Measurements from ENCODE around the gene SIPA1.

SIPA1 gene

DNA sequence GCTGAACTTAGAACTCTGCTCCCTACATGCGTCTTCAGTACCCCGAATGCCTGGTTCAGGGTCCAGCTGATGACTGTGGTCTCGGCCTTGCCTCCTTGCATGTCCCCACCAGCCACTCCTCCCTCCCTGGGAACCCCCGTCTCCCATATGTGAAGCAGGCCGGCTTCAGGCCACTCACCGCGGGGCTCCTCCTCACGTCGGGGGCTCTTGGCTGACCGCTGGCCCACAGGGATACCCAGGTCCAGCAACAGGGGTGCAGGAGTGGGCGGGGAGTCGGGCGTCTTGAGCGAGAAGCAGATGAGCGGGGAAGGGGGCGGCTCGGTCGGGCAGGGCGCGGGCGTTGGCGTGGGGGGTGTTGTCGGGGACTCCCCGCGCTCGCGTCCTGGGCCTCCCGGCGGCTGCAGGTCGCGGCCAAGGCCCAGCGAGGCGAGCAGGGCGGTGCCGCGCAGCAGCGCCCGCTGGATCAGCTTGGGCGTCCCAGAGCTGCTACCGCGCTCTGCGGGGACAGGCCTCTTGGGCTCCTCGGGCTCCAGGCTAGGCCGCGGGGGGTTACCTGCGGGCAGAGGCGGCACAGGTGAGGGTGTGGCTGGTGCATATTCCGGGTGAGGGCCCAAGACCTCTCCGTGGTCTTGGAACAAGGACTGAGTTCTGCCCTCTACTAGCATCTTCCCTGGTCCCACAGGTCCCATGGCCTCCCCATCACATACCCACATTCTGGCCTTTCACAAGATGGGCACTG, 38.5 kb upstream of the SIPA1 start:
- no peaks in the 10 kb centered on the region for H3K9me3 Mint-ChIP-seq
- H3K4me3 Mint-ChIP-seq, result no peak overlapping the region
- peak overlapping the region; percentile 39 for H3K27ac Mint-ChIP-seq
- no peak for DNase-seq
- no peaks in the 10 kb centered on the region for H3K27me3 Mint-ChIP-seq
- no peak for ATAC-seq (replicated peaks)
- peaks cover 14 to 36% of the 10 kb centered on the region in 2 donors for H3K4me1 Mint-ChIP-seq
- peaks cover 37 to 46% of the 10 kb centered on the region in 2 donors for H3K36me3 Mint-ChIP-seq

DNA sequence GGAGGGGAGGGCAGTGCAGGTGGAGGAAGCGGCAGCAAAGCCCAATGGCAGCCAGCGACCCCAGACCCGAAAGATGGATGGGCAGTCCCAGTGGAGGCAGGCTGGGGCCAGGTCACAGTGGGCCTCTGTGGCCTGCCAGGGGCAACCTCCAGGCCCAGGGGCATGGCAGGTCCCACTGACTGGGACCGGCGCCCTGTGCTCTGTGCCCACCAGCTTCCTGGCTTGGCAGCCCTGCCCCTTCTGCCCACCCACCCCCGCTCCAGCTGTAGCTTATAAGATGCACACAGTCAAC, 38.0 kb upstream of the SIPA1 start:
- ATAC-seq (replicated peaks), result no peak
- Mint-ChIP-seq H3K27me3 (no peaks in the 10 kb centered on the region), H3K4me3 (no peak overlapping the region), H3K9me3 (no peaks in the 10 kb centered on the region), H3K27ac (no peak overlapping the region), H3K36me3 (peaks cover 39 to 50% of the 10 kb centered on the region in 2 donors), H3K4me1 (peaks cover 14 to 35% of the 10 kb centered on the region in 2 donors)
- DNase-seq, result no peak

DNA sequence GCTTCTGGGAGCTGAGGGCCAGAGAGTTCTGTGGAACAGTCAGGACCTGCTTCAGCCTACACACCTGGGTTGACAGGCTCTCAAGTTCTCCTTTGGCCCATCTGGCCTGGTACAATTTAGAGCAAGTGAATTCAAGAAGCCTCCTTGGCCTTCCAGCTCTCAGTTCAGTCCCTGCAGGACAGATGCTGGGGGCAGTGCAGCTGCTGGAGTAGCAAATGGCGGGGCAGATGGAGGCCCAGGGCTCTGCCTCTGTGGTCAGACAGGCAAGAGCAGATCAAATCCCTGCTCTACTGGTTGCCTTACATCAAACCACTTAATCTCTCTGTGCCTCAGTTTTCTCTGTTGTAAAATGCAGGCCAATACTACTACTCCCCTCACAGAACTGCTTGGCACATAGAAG, 33.6 kb upstream of the SIPA1 start:
- H3K4me3 Mint-ChIP-seq, result no peak overlapping the region
- no peaks in the 10 kb centered on the region for H3K27me3 Mint-ChIP-seq
- H3K36me3 Mint-ChIP-seq, result peaks cover 40 to 52% of the 10 kb centered on the region in 2 donors
- no peak for DNase-seq
- ATAC-seq (replicated peaks), result no peak
- peaks cover 15 to 26% of the 10 kb centered on the region in 2 donors for H3K4me1 Mint-ChIP-seq
- peak overlapping the region; percentile 42 for H3K27ac Mint-ChIP-seq
- no peaks in the 10 kb centered on the region for H3K9me3 Mint-ChIP-seq

DNA sequence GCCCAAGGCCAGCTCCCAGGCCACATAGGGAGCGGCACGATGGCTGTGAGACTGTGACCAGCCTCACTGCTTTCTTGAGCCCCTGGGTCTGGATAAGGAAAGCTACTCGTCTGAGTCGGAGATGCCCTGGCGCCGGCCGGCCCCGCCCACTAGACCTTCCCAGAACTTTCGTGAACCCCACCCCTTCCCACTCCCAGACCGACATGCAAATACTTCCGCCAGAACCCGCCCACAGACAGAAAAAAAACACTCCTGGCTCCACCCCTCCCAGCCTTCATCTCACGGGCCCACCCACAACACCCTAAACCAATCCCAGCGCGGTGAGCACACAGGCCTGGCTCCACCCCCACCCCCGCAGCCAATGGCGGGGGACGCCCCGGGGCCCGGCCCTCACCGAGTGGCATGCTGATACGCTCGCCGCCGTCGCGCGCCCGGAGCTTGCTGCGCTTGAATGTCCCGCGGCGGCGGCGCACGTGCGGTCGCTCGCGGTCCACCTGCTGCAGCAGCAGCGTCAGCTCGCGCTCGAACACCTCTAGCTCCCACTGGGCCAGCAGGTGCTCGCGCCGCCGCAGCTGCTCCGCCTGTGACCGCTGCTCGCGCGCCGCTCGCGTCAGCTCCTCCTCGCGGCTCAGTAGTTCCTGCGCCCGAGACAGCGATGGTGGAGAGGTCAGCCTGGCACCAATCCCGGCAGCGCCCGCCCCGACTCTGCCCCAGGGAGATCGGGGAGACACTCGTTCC, 30.9 kb upstream of the SIPA1 start:
- ATAC-seq (replicated peaks) (peak in 1 of 2 donors; percentile 46), DNase-seq (no peak)
- no peaks in the 10 kb centered on the region for H3K9me3 Mint-ChIP-seq
- no peaks in the 10 kb centered on the region for H3K27me3 Mint-ChIP-seq
- peaks cover 36 to 48% of the 10 kb centered on the region in 2 donors for H3K4me1 Mint-ChIP-seq
- H3K36me3 Mint-ChIP-seq, result peaks cover 53 to 72% of the 10 kb centered on the region in 2 donors
- H3K27ac Mint-ChIP-seq, result no peak overlapping the region
- no peak overlapping the region for H3K4me3 Mint-ChIP-seq

DNA sequence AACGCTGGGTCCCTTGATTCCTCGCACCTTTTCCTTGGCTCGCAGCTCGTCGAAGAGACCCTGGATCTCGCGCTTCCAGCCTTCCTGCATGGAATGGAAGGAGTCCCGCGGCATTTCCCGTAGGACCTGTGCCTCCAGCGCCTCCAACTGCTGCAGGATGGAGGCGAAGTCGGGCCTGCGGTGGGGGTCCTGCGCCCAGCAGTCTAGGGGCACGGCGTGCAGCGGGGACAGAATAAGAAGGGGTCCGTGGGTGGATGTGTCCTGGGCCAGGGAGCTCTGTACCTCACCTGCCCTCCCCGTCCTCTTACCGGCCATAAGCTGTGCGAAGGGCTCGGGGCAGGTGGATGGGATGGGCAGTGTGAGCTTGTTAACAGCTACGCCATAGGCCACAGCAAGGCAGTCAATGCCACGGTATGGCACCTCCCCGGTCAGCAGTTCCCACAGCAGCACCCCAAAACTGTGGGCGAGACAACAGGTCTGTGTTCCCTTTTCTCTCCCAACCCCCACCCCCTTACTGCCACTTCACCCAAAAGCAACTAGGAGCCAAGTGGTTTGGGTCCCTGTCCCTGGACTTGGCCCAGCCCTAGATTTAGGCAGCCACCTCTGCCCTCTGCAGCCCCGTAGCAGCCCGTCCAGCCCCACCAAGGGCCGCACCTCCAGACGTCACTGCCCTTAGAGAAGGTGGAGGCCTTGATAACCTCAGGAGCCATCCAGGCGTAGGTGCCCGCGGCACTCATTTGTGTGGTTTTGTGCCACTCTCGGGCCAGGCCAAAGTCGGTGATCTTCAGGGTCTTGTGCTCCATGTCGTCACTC, 30.1 kb upstream of the SIPA1 start:
- no peaks in the 10 kb centered on the region for H3K9me3 Mint-ChIP-seq
- peaks cover 43 to 52% of the 10 kb centered on the region in 2 donors for H3K4me1 Mint-ChIP-seq
- DNase-seq, result no peak
- no peak for ATAC-seq (replicated peaks)
- no peak overlapping the region for H3K4me3 Mint-ChIP-seq
- peaks cover 53 to 72% of the 10 kb centered on the region in 2 donors for H3K36me3 Mint-ChIP-seq
- H3K27me3 Mint-ChIP-seq, result no peaks in the 10 kb centered on the region
- H3K27ac Mint-ChIP-seq, result peak overlapping the region; percentile 20

DNA sequence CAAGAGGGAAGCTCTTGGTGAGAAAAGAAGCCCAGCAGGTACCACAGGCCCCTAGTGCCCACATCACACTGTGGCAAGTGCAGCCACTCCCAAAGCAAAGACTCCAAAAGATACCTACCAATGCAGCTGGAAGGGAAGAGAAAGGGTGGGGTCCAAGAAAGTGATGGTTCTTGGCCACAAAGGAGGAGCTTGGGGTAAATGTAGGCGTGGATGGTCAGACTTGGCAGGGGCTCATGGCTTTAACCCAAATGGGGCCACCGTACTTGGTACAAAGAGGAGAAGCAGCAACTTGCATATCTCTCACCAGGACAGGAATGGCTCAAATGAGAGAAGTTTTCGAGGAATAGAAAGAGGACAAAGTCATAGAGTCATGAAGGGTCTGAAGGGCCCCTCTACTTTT, 28.7 kb upstream of the SIPA1 start:
- no peaks in the 10 kb centered on the region for H3K27me3 Mint-ChIP-seq
- H3K9me3 Mint-ChIP-seq, result no peaks in the 10 kb centered on the region
- H3K4me1 Mint-ChIP-seq, result peaks cover 41 to 48% of the 10 kb centered on the region in 2 donors
- DNase-seq (no peak), ATAC-seq (replicated peaks) (no peak)
- H3K27ac Mint-ChIP-seq, result peak overlapping the region; percentile 9
- peaks cover 42 to 73% of the 10 kb centered on the region in 2 donors for H3K36me3 Mint-ChIP-seq
- no peak overlapping the region for H3K4me3 Mint-ChIP-seq

DNA sequence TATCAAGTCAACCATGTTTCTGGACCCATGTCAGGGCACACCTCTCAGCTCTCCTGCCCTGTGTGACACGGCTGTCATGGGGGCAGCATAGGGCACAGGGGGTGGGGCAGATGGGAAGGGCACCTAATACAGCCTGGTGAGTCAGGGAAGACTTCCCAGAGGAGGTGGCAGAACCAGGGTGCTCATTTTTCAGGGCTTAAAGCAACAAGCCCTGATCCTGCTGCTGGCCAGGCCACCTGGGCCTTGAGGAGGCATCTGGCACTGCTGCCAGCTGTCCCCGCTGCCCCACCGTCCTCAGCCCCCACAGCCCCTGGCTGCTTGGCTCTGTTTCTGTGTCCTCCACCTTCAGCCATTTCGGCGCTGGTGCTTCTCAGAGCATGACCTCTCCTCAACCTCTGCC, 28.2 kb upstream of the SIPA1 start:
- peaks cover 41 to 71% of the 10 kb centered on the region in 2 donors for H3K36me3 Mint-ChIP-seq
- no peak overlapping the region for H3K4me3 Mint-ChIP-seq
- no peaks in the 10 kb centered on the region for H3K27me3 Mint-ChIP-seq
- H3K27ac Mint-ChIP-seq, result peak overlapping the region; percentile 94
- no peaks in the 10 kb centered on the region for H3K9me3 Mint-ChIP-seq
- H3K4me1 Mint-ChIP-seq, result peaks cover 41 to 48% of the 10 kb centered on the region in 2 donors
- ATAC-seq (replicated peaks), result no peak
- DNase-seq, result no peak

DNA sequence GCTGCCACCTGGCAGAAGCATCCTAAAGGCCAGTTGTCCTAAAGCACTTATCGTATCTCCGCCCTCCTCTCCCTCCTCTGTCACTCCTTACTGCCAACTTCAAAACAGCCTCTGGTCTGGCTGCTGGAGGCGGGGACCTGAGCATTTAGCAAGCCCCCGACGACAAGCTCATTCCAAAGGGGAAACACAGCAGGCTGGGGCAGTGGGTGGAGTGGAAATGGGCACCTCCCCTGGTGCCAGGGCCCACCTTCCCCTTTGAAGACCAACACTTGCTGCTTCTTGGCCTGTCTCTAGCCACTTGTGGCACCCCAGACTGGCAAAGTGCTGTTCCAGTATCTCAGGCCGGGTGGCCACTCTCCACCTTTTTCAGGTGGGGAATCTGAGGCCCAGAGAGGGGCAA, 27.5 kb upstream of the SIPA1 start:
- Mint-ChIP-seq H3K4me1 (peaks cover 41 to 48% of the 10 kb centered on the region in 2 donors), H3K9me3 (no peaks in the 10 kb centered on the region), H3K27ac (peak overlapping the region; percentile 94), H3K27me3 (no peaks in the 10 kb centered on the region), H3K36me3 (peaks cover 38 to 63% of the 10 kb centered on the region in 2 donors), H3K4me3 (peak overlapping the region in 1 of 2 donors; percentile 80)
- no peak for ATAC-seq (replicated peaks)
- DNase-seq, result no peak

DNA sequence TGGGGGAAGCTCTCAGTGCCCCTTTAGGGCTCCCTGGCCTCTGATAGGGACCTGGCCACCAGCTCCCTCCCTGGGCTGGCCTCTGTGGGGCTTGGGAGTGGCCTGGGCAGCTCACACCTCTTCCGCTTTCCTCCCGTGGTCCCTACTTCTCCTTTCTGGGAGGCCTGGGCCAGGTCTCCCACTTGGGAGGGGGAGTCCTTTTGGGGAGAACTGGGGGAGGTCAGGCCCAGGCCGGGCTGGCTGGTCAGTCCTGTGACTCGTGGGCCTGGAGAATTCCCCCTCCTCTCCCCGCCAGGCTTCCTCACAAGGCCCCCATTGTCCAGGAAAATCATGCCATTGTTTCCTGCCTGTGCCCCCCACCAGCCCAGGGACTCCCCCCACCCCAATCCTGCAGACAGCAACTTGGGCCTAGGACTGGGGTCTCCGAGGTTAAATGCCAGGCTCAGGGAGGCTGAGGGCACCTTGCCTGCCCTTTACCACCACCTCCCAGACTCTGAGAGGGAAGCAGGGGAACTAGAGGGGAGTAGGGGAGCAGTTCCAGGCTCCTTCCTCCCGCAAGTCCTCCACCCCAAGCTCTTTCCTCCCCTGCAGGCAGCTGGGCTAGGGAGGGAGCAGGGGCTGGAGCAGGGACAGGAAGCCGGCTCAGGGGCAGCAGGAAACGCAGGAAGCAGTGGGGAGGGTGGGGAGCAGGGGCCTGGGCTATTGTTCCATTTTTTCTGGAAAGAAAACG, 26.7 kb upstream of the SIPA1 start:
- Mint-ChIP-seq H3K4me1 (peaks cover 39 to 49% of the 10 kb centered on the region in 2 donors), H3K27me3 (no peaks in the 10 kb centered on the region), H3K4me3 (peak overlapping the region; percentile 80 to 90), H3K9me3 (no peaks in the 10 kb centered on the region), H3K36me3 (peaks cover 35 to 59% of the 10 kb centered on the region in 2 donors), H3K27ac (peak overlapping the region; percentile 94)
- DNase-seq, result no peak
- no peak for ATAC-seq (replicated peaks)

DNA sequence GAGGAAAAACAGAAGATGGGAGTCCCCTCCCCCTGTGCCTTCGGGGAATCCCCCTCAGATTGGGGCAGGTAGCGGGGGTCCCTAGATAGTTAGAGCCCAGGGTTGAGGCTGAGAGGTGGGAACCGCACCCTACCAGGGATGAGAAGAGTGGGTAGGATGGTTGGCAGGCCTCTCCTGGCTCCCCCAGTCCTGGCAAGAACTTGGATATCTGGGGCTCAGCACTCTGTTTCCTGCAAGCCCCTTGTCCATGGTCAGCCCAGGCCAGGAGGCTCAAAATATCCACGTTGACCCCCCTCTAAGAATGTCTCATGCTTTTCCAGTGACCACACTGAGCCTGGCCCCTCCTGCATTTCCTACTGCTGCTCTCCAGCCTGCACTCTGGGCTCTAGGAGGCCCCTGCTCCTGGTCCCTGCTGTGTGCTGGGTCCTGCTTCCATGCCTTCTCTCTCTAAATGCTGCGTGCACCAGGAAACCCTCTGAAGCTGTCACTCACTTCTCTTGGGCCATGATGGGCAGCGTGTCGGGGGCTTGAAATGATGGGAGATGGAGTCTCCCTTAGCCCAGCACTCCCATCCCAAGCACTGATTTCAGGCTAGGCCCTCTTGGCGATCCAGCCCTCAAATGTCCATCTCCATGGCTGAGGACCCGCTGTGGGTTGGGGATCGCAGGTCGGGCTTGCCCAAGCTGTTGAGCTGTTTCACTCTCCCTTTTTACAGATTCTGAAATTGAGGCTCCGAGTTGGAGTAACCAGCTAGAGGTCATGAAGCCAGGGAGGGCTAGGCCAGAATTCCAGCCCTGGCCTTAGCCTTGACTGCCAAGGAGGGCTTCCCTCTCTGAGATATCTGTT, 25.9 kb upstream of the SIPA1 start:
- ATAC-seq (replicated peaks) (no peak), DNase-seq (no peak)
- Mint-ChIP-seq H3K36me3 (peaks cover 37 to 59% of the 10 kb centered on the region in 2 donors), H3K27me3 (no peaks in the 10 kb centered on the region), H3K9me3 (no peaks in the 10 kb centered on the region), H3K4me3 (peak overlapping the region; percentile 85 to 90), H3K27ac (peak overlapping the region; percentile 93), H3K4me1 (peaks cover 42 to 57% of the 10 kb centered on the region in 2 donors)

DNA sequence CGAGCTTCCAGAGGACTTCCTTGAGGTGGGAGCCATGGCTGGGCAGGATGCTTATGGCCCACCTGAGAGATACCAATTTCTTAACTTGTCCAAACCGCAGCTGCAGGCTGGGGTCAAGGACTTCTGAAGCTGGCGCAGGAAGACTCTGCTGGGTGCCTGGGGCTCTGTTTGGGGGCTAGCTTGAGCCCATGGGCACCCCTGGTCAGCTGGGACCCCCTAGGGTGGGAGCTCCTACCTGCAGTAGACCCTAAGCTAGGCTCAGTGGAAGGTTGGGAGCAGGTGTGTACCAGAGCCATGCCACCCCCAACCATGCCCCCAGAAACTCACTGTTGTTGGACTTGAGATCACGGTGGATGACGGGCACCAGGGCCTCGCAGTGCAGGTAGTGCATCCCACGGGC, 25.2 kb upstream of the SIPA1 start:
- Mint-ChIP-seq H3K36me3 (peaks cover 37 to 61% of the 10 kb centered on the region in 2 donors), H3K27me3 (no peaks in the 10 kb centered on the region), H3K4me3 (peak overlapping the region; percentile 85 to 90), H3K27ac (peak overlapping the region; percentile 93), H3K9me3 (no peaks in the 10 kb centered on the region), H3K4me1 (peaks cover 45 to 64% of the 10 kb centered on the region in 2 donors)
- ATAC-seq (replicated peaks), result no peak
- DNase-seq, result no peak

DNA sequence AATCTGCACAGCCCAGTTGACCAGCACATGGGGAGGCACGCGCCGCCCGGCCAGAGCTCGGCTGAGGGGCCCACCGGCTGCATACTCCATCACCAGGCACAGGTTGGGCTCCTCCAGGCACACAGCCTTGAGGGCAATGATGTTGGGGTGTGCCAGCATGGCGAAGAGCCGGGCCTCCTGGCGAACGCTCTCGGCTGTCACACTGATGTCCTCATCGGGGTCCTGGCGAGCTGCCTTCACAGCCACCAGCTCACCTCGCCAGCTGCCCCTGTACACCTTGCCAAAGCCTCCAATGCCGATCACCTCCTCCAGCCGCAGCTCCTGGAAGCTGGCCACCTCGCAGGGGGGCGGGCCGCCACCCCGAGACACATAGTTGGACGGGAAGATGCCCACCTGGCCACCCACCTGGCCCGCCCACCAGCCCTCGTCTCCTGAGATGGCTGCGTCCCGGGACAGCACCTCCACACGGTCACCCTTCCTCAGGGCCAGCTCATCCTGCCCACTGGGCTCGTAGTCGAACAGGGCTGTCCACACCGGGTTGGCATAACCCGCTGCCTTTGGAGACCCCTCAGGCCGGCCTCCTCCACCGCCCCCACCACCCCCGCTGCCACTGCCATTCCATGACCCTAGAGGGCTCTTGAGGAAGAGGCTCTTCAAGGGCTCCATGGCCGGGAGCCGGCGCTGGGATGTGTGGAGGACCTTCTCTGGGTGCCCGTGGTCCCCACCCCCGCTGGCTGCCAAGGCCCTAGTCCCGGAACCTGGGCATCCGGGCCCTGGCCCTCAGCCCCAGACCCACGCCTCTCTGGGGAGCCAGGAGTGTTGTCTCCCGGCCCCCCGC, 24.6 kb upstream of the SIPA1 start:
- H3K27me3 Mint-ChIP-seq, result no peaks in the 10 kb centered on the region
- peak overlapping the region; percentile 90 for H3K27ac Mint-ChIP-seq
- H3K4me1 Mint-ChIP-seq, result peaks cover 45 to 67% of the 10 kb centered on the region in 2 donors
- ATAC-seq (replicated peaks) (no peak), DNase-seq (no peak)
- peak overlapping the region; percentile 85 to 90 for H3K4me3 Mint-ChIP-seq
- H3K36me3 Mint-ChIP-seq, result peaks cover 37 to 61% of the 10 kb centered on the region in 2 donors
- H3K9me3 Mint-ChIP-seq, result no peaks in the 10 kb centered on the region
